B cell (primary cell): Measurements from ENCODE around the gene UMAD1. TPM values are rescaled to one million over a fixed set of nuclear protein-coding genes. Genes with fewer than 3 reads are reported as not detected.

Source experiments
- ATAC-seq: fragments of 200-7000 bp; cut with Tn5 transposase; one replicate; pipeline ENCODE4 v1.10.0; 2021; ENCODE audit warnings: low read depth, mild to moderate bottlenecking, moderate number of reproducible peaks, moderate library complexity
- CTCF ChIA-PET: fragments of 350-600 bp; sonication (Branson Sonifier 250); formaldehyde crosslinking; loops from one replicate; lab custom pipeline; 2021; ENCODE audit warnings: antibody characterized with exemption, inconsistent platforms; lab: Charles Lee
- POLR2A ChIA-PET: fragments of 350-600 bp; sonication (Branson Sonifier 250); formaldehyde crosslinking; loops from one replicate; lab custom pipeline; 2021; ENCODE audit warnings: antibody characterized with exemption; lab: Charles Lee
- DNase-seq: peaks from one replicate; pipeline ENCODE4 v3.0.0; 2013
- H2AFZ ChIP-seq: 2 replicates; pipeline ENCODE4 v1.6.1; 2012; ENCODE audit warnings: mild to moderate bottlenecking, low read depth, low read length; ENCODE audit not compliant: insufficient read depth, poor library complexity, severe bottlenecking
- H3K27ac ChIP-seq, 2 donors: 1 replicate in 1 of 2; 2 replicates in 1 of 2; pipeline ENCODE4 v1.5.1; 2012 to 2013; ENCODE audit warnings: low read length in 2 of 2, mild to moderate bottlenecking in 2 of 2, moderate library complexity in 1 of 2
- H3K27me3 ChIP-seq, 4 experiments: fragments of 200-600 bp in 1 of 4; sonication (generic) in 1 of 4; replicated peaks in 1 of 4; 1 replicate in 2 of 4; 2 replicates in 2 of 4; pipeline versions ENCODE4 v1.6.1 to v1.7.0; 2013 to 2016; ENCODE audit warnings: low read length in 3 of 4, mild to moderate bottlenecking in 2 of 4, mixed read lengths in 1 of 4, moderate library complexity in 1 of 4; ENCODE audit not compliant: insufficient read depth in 4 of 4, control insufficient read depth in 3 of 4; ENCODE audit errors: control extremely low read depth in 1 of 4
- H3K36me3 ChIP-seq, 2 experiments: replicated peaks in 1 of 2; 1 replicate in 1 of 2; 2 replicates in 1 of 2; pipeline versions ENCODE4 v1.6.1 to v1.7.1; 2013; ENCODE audit warnings: low read length in 1 of 2; ENCODE audit not compliant: insufficient read depth in 2 of 2, control insufficient read depth in 1 of 2; ENCODE audit errors: control extremely low read depth in 1 of 2, extremely low read depth in 1 of 2
- H3K4me1 ChIP-seq, 2 donors: fragments of 200-600 bp in 1 of 2; sonication (generic) in 1 of 2; 1 replicate in 1 of 2; 2 replicates in 1 of 2; pipeline versions ENCODE4 v1.5.1 to v1.6.1; 2013 to 2017; ENCODE audit warnings: low read length in 2 of 2; ENCODE audit not compliant: control insufficient read depth in 2 of 2, insufficient read depth in 2 of 2
- H3K4me2 ChIP-seq: replicated peaks from 2 replicates; pipeline ENCODE3; 2012; ENCODE audit warnings: mild to moderate bottlenecking, low read depth, low read length; ENCODE audit not compliant: poor library complexity, severe bottlenecking
- H3K4me3 ChIP-seq, 5 experiments: fragments of 200-600 bp in 1 of 5; sonication (generic) in 1 of 5; 1 replicate in 3 of 5; 2 replicates in 2 of 5; pipeline versions ENCODE4 v1.5.1 to v1.7.0; 2011 to 2016; ENCODE audit warnings: low read length in 4 of 5, mild to moderate bottlenecking in 4 of 5, low read depth in 2 of 5, control low read depth in 1 of 5, moderate library complexity in 1 of 5; ENCODE audit not compliant: insufficient read depth in 1 of 5; ENCODE audit errors: control extremely low read depth in 1 of 5, extremely low read depth in 1 of 5
- H3K79me2 ChIP-seq: fragments of 200-600 bp; sonication (generic); one replicate; pipeline ENCODE4 v1.6.0; 2016; ENCODE audit warnings: low read length; ENCODE audit not compliant: control insufficient read depth, insufficient read depth
- H3K9ac ChIP-seq: fragments of 200-600 bp; sonication (generic); 2 replicates; pipeline ENCODE4 v1.6.1; 2017; ENCODE audit warnings: mild to moderate bottlenecking, low read length, moderate library complexity
- H3K9me3 ChIP-seq, 3 donors: one replicate each; pipeline versions ENCODE4 v1.6.1 to v1.7.1; 2013; ENCODE audit warnings: low read length in 2 of 3; ENCODE audit not compliant: control insufficient read depth in 2 of 3, insufficient read depth in 1 of 3; ENCODE audit errors: control extremely low read depth in 1 of 3
- H4K20me1 ChIP-seq: 2 replicates; pipeline ENCODE4 v1.6.0; 2012; ENCODE audit warnings: mild to moderate bottlenecking, low read length; ENCODE audit not compliant: insufficient read depth, control insufficient read depth, poor library complexity, severe bottlenecking
- H3K27ac Mint-ChIP-seq: one replicate; pipeline ENCODE4 v1.8.0; 2021; ENCODE audit warnings: mixed read lengths
- H3K27me3 Mint-ChIP-seq: one replicate; pipeline ENCODE4 v1.8.0; 2021; ENCODE audit warnings: mixed read lengths
- H3K4me1 Mint-ChIP-seq: one replicate; pipeline ENCODE4 v1.8.0; 2021; ENCODE audit warnings: mixed read lengths
- H3K4me3 Mint-ChIP-seq: one replicate; pipeline ENCODE4 v1.8.0; 2021; ENCODE audit warnings: mixed read lengths
- H3K9me3 Mint-ChIP-seq: one replicate; pipeline ENCODE4 v1.8.0; 2022; ENCODE audit warnings: mixed read lengths; ENCODE audit not compliant: insufficient read depth
- EZH2 ChIP-seq: IDR thresholded peaks from 2 replicates; pipeline ENCODE4 v1.6.1; 2012; ENCODE audit warnings: borderline replicate concordance, low read depth, mild to moderate bottlenecking, moderate library complexity, low read length; ENCODE audit not compliant: insufficient read depth, poor library complexity, severe bottlenecking
- WGBS: methylation state at CpG from one replicate; pipeline ENCODE4 v1.1.5; 2013; ENCODE audit warnings: missing lambda C conversion rate; ENCODE audit not compliant: insufficient coverage; 5-methylcytosine and 5-hydroxymethylcytosine counted together
- intact Hi-C: fragments of 100-400 bp; cut with micrococcal nuclease; formaldehyde crosslinking; loops from one replicate; pipeline ENCODE4 v1.10.0; 2022
- polyA plus RNA-seq: library from polyadenylated mRNA; depleted of rRNA; stranded (reverse); fragments of >200 nt; gene quantifications from 2 replicates; pipeline ENCODE4 v1.2.3, GENCODE V29; 2012
- total RNA-seq, 2 donors: library from RNA; stranded (reverse); fragments of 120-200 nt in 1 of 2; gene quantifications; 1 replicate in 1 of 2; 2 replicates in 1 of 2; pipeline versions ENCODE4 v1.2.3 to v1.2.4, GENCODE V29; 2013 to 2022
- TF ChIP-seq, protein P1 (sequence below): fragments of 200-600 bp; IDR thresholded peaks from one replicate; pipeline ENCODE4 v1.8.0; 2022; ENCODE audit warnings: antibody characterized with exemption, mild to moderate bottlenecking

The UMAD1 gene
- total and polyA plus RNA-seq, 2 donors (not counting 1 experiment from before 2014, with no cell fraction given), result 11.6 to 25.9 TPM

DNA sequence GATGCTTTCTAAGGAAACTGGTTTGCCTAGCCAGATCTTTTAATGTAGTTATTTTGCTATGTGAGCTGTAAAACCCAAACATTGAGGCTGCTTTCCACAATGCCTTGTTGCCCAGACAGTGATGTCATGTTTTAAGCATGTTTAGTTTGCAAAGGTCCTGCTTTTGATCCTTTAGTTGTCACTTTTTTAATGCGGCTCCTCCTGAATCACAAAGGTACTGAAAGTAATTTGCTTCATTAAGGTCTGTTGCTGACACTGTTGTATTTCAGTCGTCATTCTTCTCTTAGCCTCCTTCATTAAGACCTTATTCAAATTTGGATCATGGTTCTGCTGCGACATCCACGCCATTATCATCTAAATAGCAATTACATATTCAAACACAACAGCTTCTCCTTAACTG, 67.3 kb downstream of the UMAD1 start:
- no peak for DNase-seq
- CTCF ChIA-PET, result interaction anchor here (1.5 kb wide), 1 partner anchor 26 kb away, joined by 5 read pairs; no protein-coding TSS in a partner anchor
- Histone ChIP-seq H2AFZ (no peak overlapping the region), H4K20me1 (peaks cover 8% of the 10 kb centered on the region), H3K27me3 (no peaks in the 10 kb centered on the region), H3K27ac (no peak overlapping the region), H3K9ac (no peak overlapping the region), H3K79me2 (peaks cover 15% of the 10 kb centered on the region), H3K9me3 (no peaks in the 10 kb centered on the region), H3K4me1 (peaks cover 12% of the 10 kb centered on the region in 2 donors), H3K4me2 (no peak overlapping the region), H3K4me3 (no peak overlapping the region), H3K36me3 (no peaks in the 10 kb centered on the region)
- no peak overlapping the region for H3K4me3 Mint-ChIP-seq
- POLR2A ChIA-PET, result no interaction called here
- H3K4me1 Mint-ChIP-seq, result peaks cover 34% of the 10 kb centered on the region
- no peak for ATAC-seq
- no peak overlapping the region for H3K27ac Mint-ChIP-seq
- no peaks in the 10 kb centered on the region for H3K9me3 Mint-ChIP-seq
- intact Hi-C loops, result no loop called here
- no peaks in the 10 kb centered on the region for H3K27me3 Mint-ChIP-seq
- WGBS, result 100% methylated on average over 1 of the region's 4 CpGs
- no peak for TF ChIP-seq EZH2
- TF ChIP-seq, protein P1, sequence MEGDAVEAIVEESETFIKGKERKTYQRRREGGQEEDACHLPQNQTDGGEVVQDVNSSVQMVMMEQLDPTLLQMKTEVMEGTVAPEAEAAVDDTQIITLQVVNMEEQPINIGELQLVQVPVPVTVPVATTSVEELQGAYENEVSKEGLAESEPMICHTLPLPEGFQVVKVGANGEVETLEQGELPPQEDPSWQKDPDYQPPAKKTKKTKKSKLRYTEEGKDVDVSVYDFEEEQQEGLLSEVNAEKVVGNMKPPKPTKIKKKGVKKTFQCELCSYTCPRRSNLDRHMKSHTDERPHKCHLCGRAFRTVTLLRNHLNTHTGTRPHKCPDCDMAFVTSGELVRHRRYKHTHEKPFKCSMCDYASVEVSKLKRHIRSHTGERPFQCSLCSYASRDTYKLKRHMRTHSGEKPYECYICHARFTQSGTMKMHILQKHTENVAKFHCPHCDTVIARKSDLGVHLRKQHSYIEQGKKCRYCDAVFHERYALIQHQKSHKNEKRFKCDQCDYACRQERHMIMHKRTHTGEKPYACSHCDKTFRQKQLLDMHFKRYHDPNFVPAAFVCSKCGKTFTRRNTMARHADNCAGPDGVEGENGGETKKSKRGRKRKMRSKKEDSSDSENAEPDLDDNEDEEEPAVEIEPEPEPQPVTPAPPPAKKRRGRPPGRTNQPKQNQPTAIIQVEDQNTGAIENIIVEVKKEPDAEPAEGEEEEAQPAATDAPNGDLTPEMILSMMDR, result no peak

DNA sequence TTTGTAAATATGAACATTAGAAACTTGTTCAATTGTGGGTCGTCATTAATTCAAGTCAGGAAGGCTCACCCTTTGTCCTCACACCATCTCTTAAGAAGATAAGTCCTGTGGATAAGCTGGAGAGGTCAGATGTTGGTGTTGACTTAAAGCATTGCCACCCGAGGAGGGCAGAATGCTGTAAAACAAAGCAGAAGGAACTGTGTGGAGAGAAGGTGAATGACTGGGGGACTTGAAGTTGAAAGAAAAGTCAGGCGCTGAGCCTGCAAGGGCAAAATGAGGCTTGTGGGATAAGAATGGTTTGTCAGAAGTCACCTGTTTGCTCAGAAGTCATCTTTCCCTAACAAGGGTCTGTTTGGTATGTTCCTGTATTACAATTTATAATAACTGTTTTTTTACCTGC, 68.7 kb downstream of the UMAD1 start:
- Histone ChIP-seq H4K20me1 (peaks cover 8% of the 10 kb centered on the region), H3K27me3 (no peaks in the 10 kb centered on the region), H3K36me3 (no peaks in the 10 kb centered on the region), H3K79me2 (peaks cover 9% of the 10 kb centered on the region), H2AFZ (no peak overlapping the region), H3K4me1 (peaks cover 12% of the 10 kb centered on the region in 2 donors), H3K4me3 (no peak overlapping the region), H3K9me3 (no peaks in the 10 kb centered on the region), H3K9ac (no peak overlapping the region), H3K27ac (no peak overlapping the region), H3K4me2 (no peak overlapping the region)
- ChIA-PET POLR2A (no interaction called here), CTCF (no interaction called here)
- no peaks in the 10 kb centered on the region for H3K27me3 Mint-ChIP-seq
- H3K9me3 Mint-ChIP-seq, result no peaks in the 10 kb centered on the region
- no peak overlapping the region for H3K4me3 Mint-ChIP-seq
- H3K4me1 Mint-ChIP-seq, result peaks cover 36% of the 10 kb centered on the region
- intact Hi-C loops, result no loop called here
- ATAC-seq (no peak), DNase-seq (no peak)
- no peak overlapping the region for H3K27ac Mint-ChIP-seq
- 67% methylated on average over 1 of the region's 3 CpGs for WGBS
- TF ChIP-seq, protein P1, result no peak
- TF ChIP-seq EZH2, result no peak
